ENCODE measurements around the gene CHST15.

Gene CHST15

DNA sequence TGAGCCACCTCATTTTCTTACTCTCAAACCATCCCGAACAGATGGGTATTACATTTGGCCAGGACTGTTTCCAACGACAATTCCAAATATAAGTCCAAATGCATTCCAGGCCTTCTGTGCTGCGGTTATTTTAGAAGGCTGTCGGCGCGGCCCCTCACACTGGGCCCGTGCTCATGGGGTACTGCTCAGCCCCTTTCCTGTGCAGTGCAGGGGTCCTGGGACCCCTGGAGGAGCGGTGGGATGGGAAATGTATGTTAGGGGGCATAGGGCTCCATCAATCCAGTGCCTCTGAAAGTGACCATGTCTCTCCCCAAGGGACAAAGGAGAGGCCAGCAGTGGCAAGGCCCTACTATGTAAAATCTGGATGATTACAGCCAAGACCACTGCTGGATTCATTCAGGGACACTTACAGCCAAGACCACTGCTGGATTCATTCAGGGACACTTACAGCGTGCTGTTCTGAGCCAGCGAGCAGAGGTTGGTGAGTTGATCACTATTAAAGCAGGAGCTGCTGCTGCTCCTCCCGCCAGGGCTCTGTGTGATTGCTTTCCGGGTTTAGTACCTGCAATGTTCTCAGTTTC is 66.3 kb downstream of the CHST15 start:
- Histone ChIP-seq H3K9ac (ENCODE audit: low read depth, low read length) (no peak overlapping the region), H3K4me2 (ENCODE audit: low read length) (no peak overlapping the region), H3K36me3 (ENCODE audit: insufficient read depth, low read length) (no peaks in the 10 kb centered on the region), H3K9me3 (replicated peaks; ENCODE audit: low read length) (no peaks in the 10 kb centered on the region), H3K4me3 (ENCODE audit: low read length) (no peak overlapping the region), H3K4me1 (ENCODE audit: control insufficient read depth, insufficient read depth, low read length) (no peaks in the 10 kb centered on the region), H3K27me3 (ENCODE audit: control insufficient read depth, insufficient read depth, low read length) (no peaks in the 10 kb centered on the region)

DNA sequence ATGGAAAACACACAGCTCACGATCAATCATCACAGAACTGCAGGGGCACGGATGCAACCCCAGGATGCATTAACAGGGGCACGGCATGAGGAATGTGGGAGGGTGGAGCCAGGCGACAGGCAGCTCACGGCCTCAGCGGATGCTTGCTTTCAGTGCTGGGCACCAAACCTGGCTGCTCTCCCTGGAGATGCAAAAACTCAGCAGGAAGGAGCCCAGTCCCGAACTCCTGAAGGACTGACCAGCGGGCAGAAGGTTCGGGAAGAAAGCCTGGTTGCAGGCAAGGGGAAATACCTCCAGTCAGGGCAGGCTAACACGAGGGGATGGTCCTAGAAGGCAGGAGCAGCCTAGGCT is 66.8 kb downstream of the CHST15 start:
- Histone ChIP-seq H3K36me3 (ENCODE audit: insufficient read depth, low read length) (no peaks in the 10 kb centered on the region), H3K4me2 (ENCODE audit: low read length) (no peak overlapping the region), H3K4me1 (ENCODE audit: control insufficient read depth, insufficient read depth, low read length) (no peaks in the 10 kb centered on the region), H3K9ac (ENCODE audit: low read depth, low read length) (no peak overlapping the region), H3K27me3 (ENCODE audit: control insufficient read depth, insufficient read depth, low read length) (no peaks in the 10 kb centered on the region), H3K9me3 (replicated peaks; ENCODE audit: low read length) (no peaks in the 10 kb centered on the region), H3K4me3 (ENCODE audit: low read length) (no peak overlapping the region)

DNA sequence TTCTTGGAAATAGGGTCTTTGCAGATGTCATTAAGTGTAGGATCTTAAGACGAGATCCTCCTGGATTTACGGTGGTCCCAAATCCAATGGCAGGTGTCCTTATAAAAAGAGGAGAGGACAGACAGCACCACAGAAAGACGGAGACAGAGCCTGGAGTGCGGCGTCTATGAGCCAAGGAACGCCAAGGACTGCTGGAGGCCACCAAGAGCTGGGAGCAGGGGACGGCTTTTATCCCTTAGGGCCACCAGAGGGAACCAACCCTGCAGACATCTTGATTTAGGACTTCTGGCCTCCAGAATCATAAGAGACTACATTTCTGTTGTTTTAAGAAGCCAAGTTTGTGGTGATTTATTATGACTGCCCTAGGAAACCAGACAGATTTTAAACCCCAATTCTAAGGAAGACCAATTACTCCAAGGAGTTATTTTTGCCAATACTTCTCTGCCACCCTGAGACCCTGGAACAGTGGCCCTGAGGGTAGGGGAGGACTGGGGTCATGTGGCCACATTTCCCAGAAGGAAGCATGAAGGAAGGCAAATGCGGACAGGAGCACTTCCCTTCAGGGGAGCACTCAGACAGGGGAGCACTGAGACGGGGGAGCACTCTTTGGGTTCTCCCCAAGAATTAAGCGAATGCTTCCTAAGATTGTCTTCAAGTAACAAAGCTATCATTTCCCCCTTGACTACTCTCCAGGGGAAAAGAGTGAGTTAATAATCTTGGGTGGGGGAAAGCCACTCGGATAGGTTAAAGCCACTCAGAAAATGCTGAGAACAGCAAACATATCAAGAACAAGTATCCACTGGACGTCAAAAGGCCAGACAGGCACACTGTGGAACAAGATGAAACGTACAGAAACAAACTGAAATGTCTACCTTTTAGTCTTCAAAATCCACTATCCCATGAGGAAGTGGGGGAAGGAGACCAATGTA is 67.5 kb downstream of the CHST15 start:
- no peak overlapping the region for H3K9ac ChIP-seq (ENCODE audit: low read depth, low read length)
- no peak overlapping the region for H3K4me2 ChIP-seq (ENCODE audit: low read length)
- no peaks in the 10 kb centered on the region for H3K9me3 ChIP-seq (replicated peaks; ENCODE audit: low read length)
- no peaks in the 10 kb centered on the region for H3K4me1 ChIP-seq (ENCODE audit: control insufficient read depth, insufficient read depth, low read length)
- H3K36me3 ChIP-seq (ENCODE audit: insufficient read depth, low read length): no peaks in the 10 kb centered on the region
- H3K27me3 ChIP-seq (ENCODE audit: control insufficient read depth, insufficient read depth, low read length): no peaks in the 10 kb centered on the region
- H3K4me3 ChIP-seq (ENCODE audit: low read length): no peak overlapping the region

DNA sequence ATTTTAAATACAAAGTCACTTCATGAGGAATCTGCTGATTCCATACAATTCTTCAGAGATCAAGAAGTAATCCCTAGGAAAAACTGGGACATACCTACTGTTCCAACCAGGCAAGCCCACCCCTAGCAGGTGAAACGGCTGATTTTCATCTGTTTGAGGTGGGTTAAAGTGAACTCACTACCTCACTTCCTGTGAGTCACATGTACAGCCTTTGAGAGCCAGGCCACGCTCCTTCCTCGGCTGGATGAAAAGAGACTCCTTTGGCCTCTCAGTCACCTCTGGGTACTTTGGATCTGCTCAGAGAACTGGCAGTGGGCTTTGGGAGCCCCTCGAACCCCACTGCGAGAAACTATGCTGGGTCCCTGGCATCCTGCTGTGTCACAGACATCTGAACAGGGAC is 68.2 kb downstream of the CHST15 start:
- no peak overlapping the region for H3K9ac ChIP-seq (ENCODE audit: low read depth, low read length)
- H3K4me3 ChIP-seq (ENCODE audit: low read length): no peak overlapping the region
- H3K27me3 ChIP-seq (ENCODE audit: control insufficient read depth, insufficient read depth, low read length): no peaks in the 10 kb centered on the region
- no peaks in the 10 kb centered on the region for H3K9me3 ChIP-seq (replicated peaks; ENCODE audit: low read length)
- H3K36me3 ChIP-seq (ENCODE audit: insufficient read depth, low read length): no peaks in the 10 kb centered on the region
- H3K4me1 ChIP-seq (ENCODE audit: control insufficient read depth, insufficient read depth, low read length): no peaks in the 10 kb centered on the region
- no peak overlapping the region for H3K4me2 ChIP-seq (ENCODE audit: low read length)

DNA sequence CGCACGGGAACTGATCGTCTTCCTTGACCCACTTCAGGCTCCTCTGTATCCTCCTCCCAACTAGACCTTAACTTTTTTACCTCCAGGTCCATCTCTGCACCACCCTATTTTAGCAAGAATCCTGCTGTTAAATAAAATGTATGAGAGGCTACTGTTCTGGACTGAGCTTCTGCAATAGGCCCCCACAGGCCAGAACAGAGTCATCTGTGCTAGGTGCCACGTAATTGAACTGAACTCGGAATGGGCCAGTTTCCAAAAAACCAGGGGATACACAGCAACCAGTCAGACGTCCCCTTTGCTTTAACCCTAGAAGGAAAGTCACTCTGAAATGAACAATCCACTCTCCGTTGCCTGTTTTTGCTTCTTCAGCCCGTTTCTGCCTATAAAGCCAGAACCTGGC is 71.3 kb downstream of the CHST15 start:
- Histone ChIP-seq H3K4me2 (ENCODE audit: low read length) (no peak overlapping the region), H3K4me1 (ENCODE audit: control insufficient read depth, insufficient read depth, low read length) (no peaks in the 10 kb centered on the region), H3K4me3 (ENCODE audit: low read length) (no peak overlapping the region), H3K27me3 (ENCODE audit: control insufficient read depth, insufficient read depth, low read length) (no peaks in the 10 kb centered on the region), H3K9me3 (replicated peaks; ENCODE audit: low read length) (no peaks in the 10 kb centered on the region), H3K9ac (ENCODE audit: low read depth, low read length) (no peak overlapping the region), H3K36me3 (ENCODE audit: insufficient read depth, low read length) (peaks cover 3% of the 10 kb centered on the region)

DNA sequence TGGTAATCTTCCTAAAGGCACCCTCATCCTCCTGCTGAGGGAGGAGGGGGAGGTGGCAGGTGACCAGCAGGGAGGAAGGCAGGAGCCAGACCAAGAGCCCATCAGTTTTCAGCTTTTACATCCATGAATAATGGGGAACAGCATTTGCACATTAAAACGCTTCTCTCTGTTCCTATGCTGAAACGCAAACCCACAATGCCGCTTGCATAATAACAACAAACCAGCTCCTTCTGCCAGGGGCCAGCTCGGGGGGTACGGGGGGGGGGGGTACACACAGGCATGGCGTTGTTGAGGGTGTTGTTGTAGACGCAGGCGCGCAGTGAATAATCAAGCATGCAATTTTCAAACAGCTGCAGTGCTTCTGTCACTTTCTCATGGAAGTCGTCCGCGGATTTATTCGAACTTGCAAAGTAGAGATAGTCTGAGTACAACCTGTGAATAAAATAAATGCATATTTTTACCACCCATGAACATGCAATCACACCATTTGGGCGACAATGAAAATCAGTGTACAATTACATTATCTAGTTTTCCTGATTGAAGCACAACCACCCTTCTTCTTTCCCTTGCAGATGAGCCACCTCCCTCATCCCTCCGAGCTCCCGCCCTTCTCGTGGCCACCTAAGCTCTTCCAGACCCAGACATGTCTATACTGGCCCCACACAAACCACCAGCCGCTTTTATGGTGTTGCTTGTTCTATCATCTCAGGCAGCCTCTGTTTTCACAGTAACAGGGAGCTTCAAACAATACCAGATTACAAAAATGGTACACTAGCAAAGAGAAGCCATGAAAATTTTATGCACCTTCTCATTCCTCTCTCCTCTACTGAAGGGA is 72.2 kb downstream of the CHST15 start:
- peaks cover 3% of the 10 kb centered on the region for H3K36me3 ChIP-seq (ENCODE audit: insufficient read depth, low read length)
- no peak overlapping the region for H3K4me2 ChIP-seq (ENCODE audit: low read length)

DNA sequence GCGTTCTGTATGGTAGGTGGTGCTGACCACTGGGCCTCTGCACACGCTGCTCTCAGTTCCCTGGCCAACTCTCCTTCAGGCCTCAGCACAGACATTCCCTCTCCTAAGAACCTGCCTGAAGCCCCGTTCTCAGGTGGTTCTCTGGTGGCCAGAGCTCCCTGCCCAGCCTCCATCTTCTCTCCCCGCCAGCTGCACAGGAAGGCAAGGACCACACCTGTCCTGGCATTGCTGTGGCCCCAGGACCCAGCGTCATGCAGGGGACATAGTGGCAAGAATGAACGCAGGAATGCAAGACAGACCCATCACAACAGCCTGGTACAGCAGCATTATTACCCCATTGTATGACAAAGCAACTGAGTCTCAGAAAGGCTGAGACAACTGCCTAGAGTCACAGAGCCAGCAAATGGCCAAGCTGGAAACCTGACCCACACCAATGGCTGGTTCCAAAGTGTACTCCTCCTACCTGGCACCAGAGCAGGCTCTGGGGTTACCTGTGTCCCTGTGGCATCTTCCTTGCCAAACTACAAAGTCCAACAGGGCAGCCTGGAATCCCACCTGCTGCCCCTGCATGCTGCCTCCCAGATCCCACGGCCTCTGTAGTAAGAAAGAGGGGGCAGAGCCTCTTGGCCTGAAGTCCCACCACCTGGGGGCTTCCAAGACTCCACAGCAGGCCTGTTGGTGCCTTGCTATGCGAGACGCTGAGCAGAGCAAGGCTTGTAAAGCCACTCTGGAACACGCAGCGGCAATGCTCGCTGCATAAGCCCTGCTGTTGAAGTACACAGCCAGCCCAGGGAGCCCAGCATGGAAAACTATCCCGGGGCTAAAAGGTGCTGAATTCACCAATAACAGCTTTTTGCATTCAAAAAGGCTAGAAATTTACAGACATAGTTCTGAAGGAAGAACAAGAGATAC is 73.3 kb downstream of the CHST15 start:
- no peak overlapping the region for H3K4me2 ChIP-seq (ENCODE audit: low read length)
- H3K4me1 ChIP-seq (ENCODE audit: control insufficient read depth, insufficient read depth, low read length): no peaks in the 10 kb centered on the region
- peaks cover 3% of the 10 kb centered on the region for H3K36me3 ChIP-seq (ENCODE audit: insufficient read depth, low read length)

More for the DNA sequence above, 72.2 kb downstream of the CHST15 start:
- Histone ChIP-seq H3K4me1 (ENCODE audit: control insufficient read depth, insufficient read depth, low read length) (no peaks in the 10 kb centered on the region), H3K4me3 (ENCODE audit: low read length) (no peak overlapping the region), H3K9me3 (replicated peaks; ENCODE audit: low read length) (no peaks in the 10 kb centered on the region), H3K27me3 (ENCODE audit: control insufficient read depth, insufficient read depth, low read length) (no peaks in the 10 kb centered on the region), H3K9ac (ENCODE audit: low read depth, low read length) (no peak overlapping the region)

DNA sequence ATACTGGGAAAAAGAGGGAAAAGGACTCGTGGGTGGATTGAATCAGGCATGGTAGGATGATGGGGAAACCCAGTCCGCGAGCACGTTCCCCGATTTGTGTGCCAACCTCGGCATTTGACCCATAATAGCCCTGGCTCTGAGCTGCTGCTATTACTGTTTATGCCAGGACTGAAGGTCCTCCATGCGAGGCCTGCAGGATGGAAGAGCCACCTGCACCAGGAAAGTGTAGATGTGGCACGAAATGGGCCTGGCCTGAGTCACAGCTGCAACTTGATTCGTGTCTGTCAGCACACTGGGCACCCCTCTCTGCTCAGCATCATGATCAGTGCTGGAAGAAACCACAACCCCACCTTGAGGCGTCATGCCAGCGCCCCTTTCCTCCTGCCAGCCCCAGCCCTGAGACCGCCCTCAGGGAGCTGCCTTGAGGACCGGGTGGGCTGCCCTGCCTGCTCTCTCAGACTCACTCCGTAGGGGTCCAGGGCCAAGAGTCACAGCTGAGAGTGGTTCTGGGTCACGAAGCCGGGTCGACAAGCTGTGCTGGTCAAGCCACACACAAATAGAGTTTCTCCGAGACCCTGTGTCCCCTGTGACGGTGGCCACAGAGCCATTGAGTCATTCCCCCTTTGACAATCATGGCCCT is 74.4 kb downstream of the CHST15 start:
- no peak overlapping the region for H3K4me3 ChIP-seq (ENCODE audit: low read length)
- H3K9ac ChIP-seq (ENCODE audit: low read depth, low read length): no peak overlapping the region
- H3K9me3 ChIP-seq (replicated peaks; ENCODE audit: low read length): no peaks in the 10 kb centered on the region
- no peaks in the 10 kb centered on the region for H3K27me3 ChIP-seq (ENCODE audit: control insufficient read depth, insufficient read depth, low read length)
- H3K4me1 ChIP-seq (ENCODE audit: control insufficient read depth, insufficient read depth, low read length): no peaks in the 10 kb centered on the region
- H3K36me3 ChIP-seq (ENCODE audit: insufficient read depth, low read length): peaks cover 3% of the 10 kb centered on the region
- H3K4me2 ChIP-seq (ENCODE audit: low read length): no peak overlapping the region

More for the DNA sequence above, 73.3 kb downstream of the CHST15 start:
- Histone ChIP-seq H3K4me3 (ENCODE audit: low read length) (no peak overlapping the region), H3K9me3 (replicated peaks; ENCODE audit: low read length) (no peaks in the 10 kb centered on the region), H3K9ac (ENCODE audit: low read depth, low read length) (no peak overlapping the region), H3K27me3 (ENCODE audit: control insufficient read depth, insufficient read depth, low read length) (no peaks in the 10 kb centered on the region)

DNA sequence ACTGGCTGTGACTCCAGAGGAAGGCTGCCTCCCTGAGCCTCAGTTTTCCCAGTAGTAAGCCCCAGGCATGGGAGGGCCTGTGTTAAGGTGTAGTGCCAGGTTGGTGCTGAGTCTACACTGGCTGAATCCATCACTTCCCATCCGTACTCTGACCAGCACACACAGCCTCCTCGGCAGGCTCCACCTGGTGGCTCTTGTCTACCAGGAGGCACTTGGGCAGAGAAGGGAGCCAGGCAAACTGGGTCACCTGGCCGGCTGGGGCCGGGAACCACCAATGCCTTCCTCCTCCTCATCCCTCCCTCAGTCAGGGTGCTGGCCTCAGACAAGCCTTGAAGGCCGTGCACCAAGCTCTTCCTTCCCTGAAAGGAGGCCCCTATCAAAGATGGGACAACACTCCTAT is 75.7 kb downstream of the CHST15 start:
- H3K4me2 ChIP-seq (ENCODE audit: low read length): no peak overlapping the region
- no peaks in the 10 kb centered on the region for H3K9me3 ChIP-seq (replicated peaks; ENCODE audit: low read length)
- H3K9ac ChIP-seq (ENCODE audit: low read depth, low read length): no peak overlapping the region
- H3K4me3 ChIP-seq (ENCODE audit: low read length): no peak overlapping the region
- H3K36me3 ChIP-seq (ENCODE audit: insufficient read depth, low read length): peaks cover 3% of the 10 kb centered on the region
- no peaks in the 10 kb centered on the region for H3K4me1 ChIP-seq (ENCODE audit: control insufficient read depth, insufficient read depth, low read length)
- no peaks in the 10 kb centered on the region for H3K27me3 ChIP-seq (ENCODE audit: control insufficient read depth, insufficient read depth, low read length)

DNA sequence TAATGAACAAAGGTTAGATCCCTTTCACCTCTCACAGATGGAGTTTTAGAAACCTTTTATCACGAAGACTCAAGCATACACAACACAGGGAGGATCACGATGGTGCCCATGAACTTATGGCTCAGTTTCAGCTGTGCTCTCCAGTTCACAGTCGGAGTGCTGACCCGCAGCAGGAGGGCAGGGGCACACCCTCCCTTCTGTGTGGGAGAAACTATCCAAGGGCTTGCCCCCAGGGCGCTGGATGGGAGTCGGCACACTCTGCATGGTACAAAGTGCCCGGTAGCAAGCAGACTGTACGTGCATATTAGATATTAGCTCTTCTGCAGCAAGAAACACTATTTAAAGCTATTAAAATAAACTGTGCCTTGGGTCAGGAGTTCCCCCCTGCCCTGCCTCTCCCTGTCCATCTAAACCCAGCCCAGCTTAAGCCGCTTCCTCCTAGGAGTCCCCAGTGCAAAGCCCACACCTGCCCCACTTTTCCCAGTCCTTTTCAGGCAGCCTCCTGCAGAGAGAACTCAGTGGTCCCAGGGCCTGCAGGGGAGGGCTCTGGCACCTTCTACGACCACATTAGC is 76.5 kb downstream of the CHST15 start:
- peaks cover 3% of the 10 kb centered on the region for H3K36me3 ChIP-seq (ENCODE audit: insufficient read depth, low read length)
- H3K9me3 ChIP-seq (replicated peaks; ENCODE audit: low read length): no peaks in the 10 kb centered on the region
- H3K4me3 ChIP-seq (ENCODE audit: low read length): no peak overlapping the region

More for the DNA sequence above, 76.5 kb downstream of the CHST15 start:
- Histone ChIP-seq H3K4me2 (ENCODE audit: low read length) (no peak overlapping the region), H3K4me1 (ENCODE audit: control insufficient read depth, insufficient read depth, low read length) (no peaks in the 10 kb centered on the region), H3K9ac (ENCODE audit: low read depth, low read length) (no peak overlapping the region), H3K27me3 (ENCODE audit: control insufficient read depth, insufficient read depth, low read length) (no peaks in the 10 kb centered on the region)

All from skeletal muscle satellite cell (primary cell).